K562 (cell line): ENCODE measurements around the gene KCNK3. TPM values are rescaled to one million over a fixed set of nuclear protein-coding genes. Genes with fewer than 3 reads are reported as not detected.

Experiments
- BRD9 ChIP-seq: fragments of 450-650 bp; IDR thresholded peaks from 2 replicates; pipeline ENCODE4 v1.6.1; 2018; ENCODE audit warnings: low read depth; ENCODE audit not compliant: partially characterized antibody
- CBFA2T2 ChIP-seq: fragments of 450-650 bp; conservative IDR thresholded peaks from 2 replicates; pipeline ENCODE4 v1.6.1; 2017; ENCODE audit warnings: mild to moderate bottlenecking
- CUX1 ChIP-seq: fragments of 200-800 bp; sonication (Bioruptor generic); IDR thresholded peaks from 2 replicates; pipeline ENCODE4 v1.6.1; 2016; ENCODE audit warnings: missing genetic modification characterization, missing compliant biosample characterization
- ELF2 ChIP-seq: fragments of 250-450 bp; sonication (Bioruptor Pico); IDR thresholded peaks from 2 replicates; pipeline ENCODE4 v1.5.0; 2021; ENCODE audit warnings: mild to moderate bottlenecking
- ETV1 ChIP-seq: fragments of 450-650 bp; conservative IDR thresholded peaks from 2 replicates; pipeline ENCODE4 v1.6.1; 2016; ENCODE audit warnings: missing genetic modification characterization, control low read depth, low read depth, missing compliant biosample characterization
- GTF2A2 ChIP-seq: IDR thresholded peaks from 2 replicates; pipeline ENCODE4 v1.6.1; 2016; ENCODE audit warnings: mild to moderate bottlenecking, missing genetic modification characterization, missing compliant biosample characterization
- MAZ ChIP-seq, 2 experiments: fragments of 450-650 bp in 1 of 2; sonication (generic) in 1 of 2; formaldehyde crosslinking; IDR thresholded peaks in 1 of 2; conservative IDR thresholded peaks in 1 of 2; 2 replicates each; pipeline versions ENCODE4 v1.4.0 to v1.5.0; 2020; ENCODE audit warnings: mild to moderate bottlenecking in 1 of 2, missing genetic modification reagents in 1 of 2
- OTX1 ChIP-seq: fragments of 450-650 bp; formaldehyde crosslinking; IDR thresholded peaks from 2 replicates; pipeline ENCODE4 v1.4.0; 2022; ENCODE audit warnings: mild to moderate bottlenecking
- PRDM10 ChIP-seq: fragments of 450-650 bp; IDR thresholded peaks from 2 replicates; pipeline ENCODE4 v1.6.1; 2018; ENCODE audit not compliant: partially characterized antibody
- PYGO2 ChIP-seq: fragments of 450-650 bp; IDR thresholded peaks from 2 replicates; pipeline ENCODE4 v1.6.1; 2016; ENCODE audit warnings: mild to moderate bottlenecking, missing genetic modification characterization, moderate library complexity, missing compliant biosample characterization
- STAT5B ChIP-seq: fragments of 250-450 bp; sonication (Bioruptor Pico); IDR thresholded peaks from 2 replicates; pipeline ENCODE4 v1.8.0; 2021; ENCODE audit warnings: mild to moderate bottlenecking, inconsistent platforms
- ZNF395 ChIP-seq: fragments of 200-800 bp; sonication (Bioruptor generic); IDR thresholded peaks from 2 replicates; pipeline ENCODE4 v1.6.1; 2017; ENCODE audit warnings: missing genetic modification characterization, missing compliant biosample characterization
- ZNF57 ChIP-seq: fragments of 450-650 bp; formaldehyde crosslinking; IDR thresholded peaks from 2 replicates; pipeline ENCODE4 v1.4.0; 2020; ENCODE audit warnings: mild to moderate bottlenecking, moderate library complexity
- ZNF586 ChIP-seq: fragments of 450-650 bp; formaldehyde crosslinking; conservative IDR thresholded peaks from 2 replicates; pipeline ENCODE4 v1.4.0; 2020; ENCODE audit warnings: mild to moderate bottlenecking, moderate library complexity
- ZNF76 ChIP-seq: fragments of 250-450 bp; sonication (Bioruptor Pico); IDR thresholded peaks from 2 replicates; pipeline ENCODE4 v1.4.0; 2020; ENCODE audit warnings: mild to moderate bottlenecking, moderate library complexity, borderline replicate concordance
- ZNF79 ChIP-seq: fragments of 250-450 bp; sonication (Bioruptor Pico); IDR thresholded peaks from 2 replicates; pipeline ENCODE4 v1.4.0; 2020; ENCODE audit warnings: low read depth, mild to moderate bottlenecking, moderate library complexity
- polyA plus RNA-seq, 8 experiments: library from polyadenylated mRNA; depleted of rRNA in 4 of 8; stranded (reverse) in 5 of 8; unstranded in 3 of 8; fragments of >200 nt; fragmentation: Nextera tagmentation in 2 of 8; fragmentation: Illumina TruSeq in 1 of 8; extraction: Ambion mirVana in 2 of 8; extraction: Trizol in 1 of 8; gene quantifications; 2 replicates each; pipeline versions ENCODE4 v1.2.1 to v1.2.3, GENCODE V29; 2011 to 2014; ENCODE audit warnings: inconsistent platforms in 1 of 8, missing spikeins in 1 of 8
- total RNA-seq, 7 experiments: library from RNA; depleted of rRNA in 6 of 7; stranded (reverse); fragments of >200 nt in 6 of 7; fragmentation: Illumina TruSeq in 2 of 7; extraction: Trizol in 2 of 7; gene quantifications; 2 replicates each; pipeline versions ENCODE4 v1.2.1 to v1.2.3, GENCODE V29; 2011 to 2021; ENCODE audit warnings: low replicate concordance in 1 of 7

KCNK3 gene
- total and polyA plus RNA-seq, 9 of the 15 experiments (the other 6 are each of a cell fraction or from before 2014, with no cell fraction given), result 0.01 to 0.20 (median 0.07) TPM; not detected in 5

- TF ChIP-seq PYGO2 (tag), result peak; percentile 75
- peak in 1 of 2 experiments; percentile 89; a peak in 2 of 4 replicates for TF ChIP-seq MAZ (CRISPR knock-in tag; conservative IDR thresholded peaks at IDR 0.05 in 1 of 2, IDR thresholded peaks at IDR 0.05 in 1 of 2)
- peak; percentile 70; the same call in 1 of the 2 replicates for TF ChIP-seq OTX1 (CRISPR knock-in tag)
- peak; percentile 99 for TF ChIP-seq ZNF395 (CRISPR knock-in tag)
- peak; percentile 71 for TF ChIP-seq ETV1
- peak; percentile 55; the same call in 1 of the 2 replicates for TF ChIP-seq ELF2 (CRISPR knock-in tag)
- TF ChIP-seq ZNF76 (CRISPR knock-in tag), result peak; percentile 96
- TF ChIP-seq STAT5B (CRISPR knock-in tag), result peak; percentile 78
- TF ChIP-seq BRD9, result peak; percentile 43
- peak; percentile 77 for TF ChIP-seq CBFA2T2
- peak; percentile 82; the same call in 1 of the 2 replicates for TF ChIP-seq ZNF586 (CRISPR knock-in tag)
- TF ChIP-seq ZNF79 (CRISPR knock-in tag), result peak; percentile 95
- peak; percentile 83; the same call in 1 of the 2 replicates for TF ChIP-seq CUX1 (CRISPR knock-in tag)
- peak; percentile 93 for TF ChIP-seq GTF2A2 (tag)
- TF ChIP-seq ZNF57 (CRISPR knock-in tag), result peak; percentile 74
- peak; percentile 49 for TF ChIP-seq PRDM10
These were observed 57.4 kb downstream of the KCNK3 start (continued) for GRCh38 chr2:26749787-26750420.
